ENCODE results near the gene DUSP6.

Gene DUSP6

GRCh38 chr12:89373763-89374572 is 21.7 kb upstream of the DUSP6 start:
- DNase-seq, result no peak

- no peak for DNase-seq
These were observed 20.5 kb upstream of the DUSP6 start for GRCh38 chr12:89372584-89373370.

GRCh38 chr12:89370850-89371249 is 18.5 kb upstream of the DUSP6 start:
- DNase-seq, result no peak

- no peak for DNase-seq
These were observed 18.1 kb upstream of the DUSP6 start for GRCh38 chr12:89370421-89370831.

- DNase-seq, result no peak
These were observed 16.9 kb upstream of the DUSP6 start for GRCh38 chr12:89369166-89369565.

- no peak for DNase-seq
These were observed 16.1 kb upstream of the DUSP6 start for GRCh38 chr12:89368391-89368790.

GRCh38 chr12:89366676-89367364 is 14.5 kb upstream of the DUSP6 start:
- DNase-seq, result no peak

- no peak for DNase-seq
These were observed 12.3 kb upstream of the DUSP6 start for GRCh38 chr12:89364631-89365030.

- DNase-seq, result no peak
These were observed 11.8 kb upstream of the DUSP6 start for GRCh38 chr12:89364058-89364457.

- DNase-seq, result no peak
These were observed 11.3 kb upstream of the DUSP6 start for GRCh38 chr12:89363582-89363981.

GRCh38 chr12:89363084-89363483 is 10.8 kb upstream of the DUSP6 start:
- no peak for DNase-seq

- DNase-seq, result no peak
These were observed 7.3 kb upstream of the DUSP6 start for GRCh38 chr12:89359615-89360014.

GRCh38 chr12:89358805-89359204 is 6.5 kb upstream of the DUSP6 start:
- no peak for DNase-seq

GRCh38 chr12:89357297-89357730 is 5.0 kb upstream of the DUSP6 start:
- no peak for DNase-seq

GRCh38 chr12:89356069-89356665 is 3.9 kb upstream of the DUSP6 start:
- DNase-seq, result no peak

- no peak for DNase-seq
These were observed 3.2 kb upstream of the DUSP6 start for GRCh38 chr12:89355243-89356068.

GRCh38 chr12:89354612-89355067 is 2.3 kb upstream of the DUSP6 start:
- DNase-seq, result no peak

- DNase-seq, result peak; percentile 54
These were observed 1.7 kb upstream of the DUSP6 start for GRCh38 chr12:89353823-89354611.

GRCh38 chr12:89353188-89353822 is 1.0 kb upstream of the DUSP6 start:
- peak; percentile 10 for DNase-seq

GRCh38 chr12:89352242-89352491 is 134 bp downstream of the DUSP6 start:
- DNase-seq, result no peak

All from T-helper 9 cell (primary cell).